NCI-H2171 treated with DMSO at 0.1 percent for 48 hours (cell line): ENCODE data around the gene PTCHD1.

Experiments used
- DNase-seq: peaks from one replicate; lab custom pipeline; 2025; lab: John Stamatoyannopoulos, UW

The PTCHD1 gene

DNA sequence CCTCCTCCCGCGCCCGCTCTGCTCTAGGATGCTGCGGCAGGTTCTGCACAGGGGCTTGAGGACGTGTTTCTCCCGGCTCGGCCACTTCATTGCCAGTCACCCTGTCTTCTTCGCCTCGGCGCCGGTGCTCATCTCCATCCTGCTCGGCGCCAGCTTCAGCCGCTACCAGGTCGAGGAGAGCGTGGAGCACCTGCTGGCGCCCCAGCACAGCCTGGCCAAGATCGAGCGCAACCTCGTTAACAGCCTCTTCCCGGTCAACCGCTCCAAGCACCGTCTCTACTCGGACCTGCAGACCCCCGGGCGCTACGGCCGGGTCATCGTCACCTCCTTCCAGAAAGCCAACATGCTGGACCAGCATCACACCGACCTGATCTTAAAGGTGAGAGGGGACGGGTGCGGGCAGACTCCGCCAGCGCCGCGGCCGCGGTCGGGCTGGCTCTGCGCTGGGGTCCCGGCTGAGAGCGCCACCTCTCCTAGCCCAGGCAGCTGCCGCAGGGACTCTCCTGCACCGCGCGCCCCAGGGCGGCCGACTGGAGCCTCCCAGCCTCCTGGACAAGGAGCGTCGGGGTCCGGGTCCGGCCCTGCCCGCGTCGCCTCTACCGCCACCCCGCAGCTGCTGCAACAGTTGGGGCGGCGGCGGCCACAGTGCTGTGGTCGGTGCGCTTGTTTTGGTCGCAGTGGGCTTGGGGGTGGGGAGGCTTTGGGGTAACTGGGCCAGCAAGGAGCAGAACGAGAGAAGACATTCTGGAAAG lies at the start of gene PTCHD1:
TSS of gene PTCHD1 (plus strand) at position 2 of the 752 bp plus-strand sequence. CDS start at position 29, 27 bp downstream.
- DNase-seq: no peak

- no peak for DNase-seq
These were observed 47.9 kb upstream of the PTCHD1 start for GRCh38 chrX:23286731-23287130.

DNA sequence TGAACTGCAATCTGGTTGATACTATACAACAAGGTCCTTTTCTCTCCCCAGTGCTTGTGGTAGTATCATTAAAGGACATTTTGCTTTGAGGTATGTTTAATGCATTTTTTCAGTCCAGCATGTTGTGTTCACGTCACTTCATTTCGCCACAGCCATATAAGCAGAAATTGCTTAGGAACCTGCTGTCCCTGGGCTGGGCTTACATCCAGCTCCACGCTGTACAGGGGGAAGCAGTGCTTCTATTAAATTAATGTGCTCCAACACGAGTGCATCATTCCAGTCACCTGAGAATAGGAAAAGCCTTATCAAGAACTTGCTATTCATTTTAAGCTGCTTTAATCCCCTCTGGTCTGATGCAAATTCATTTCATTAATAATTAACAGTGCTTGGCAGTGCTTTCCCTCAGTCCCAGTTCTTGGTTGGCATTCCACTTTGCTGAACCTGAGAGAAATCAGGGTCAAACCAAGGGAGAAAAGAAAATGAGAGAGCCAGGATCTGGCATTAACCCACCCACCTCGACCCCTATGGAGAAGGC lies 47.4 kb upstream of the PTCHD1 start:
- DNase-seq: no peak

GRCh38 chrX:23292354-23292987 lies 42.2 kb upstream of the PTCHD1 start:
- DNase-seq: no peak

DNA sequence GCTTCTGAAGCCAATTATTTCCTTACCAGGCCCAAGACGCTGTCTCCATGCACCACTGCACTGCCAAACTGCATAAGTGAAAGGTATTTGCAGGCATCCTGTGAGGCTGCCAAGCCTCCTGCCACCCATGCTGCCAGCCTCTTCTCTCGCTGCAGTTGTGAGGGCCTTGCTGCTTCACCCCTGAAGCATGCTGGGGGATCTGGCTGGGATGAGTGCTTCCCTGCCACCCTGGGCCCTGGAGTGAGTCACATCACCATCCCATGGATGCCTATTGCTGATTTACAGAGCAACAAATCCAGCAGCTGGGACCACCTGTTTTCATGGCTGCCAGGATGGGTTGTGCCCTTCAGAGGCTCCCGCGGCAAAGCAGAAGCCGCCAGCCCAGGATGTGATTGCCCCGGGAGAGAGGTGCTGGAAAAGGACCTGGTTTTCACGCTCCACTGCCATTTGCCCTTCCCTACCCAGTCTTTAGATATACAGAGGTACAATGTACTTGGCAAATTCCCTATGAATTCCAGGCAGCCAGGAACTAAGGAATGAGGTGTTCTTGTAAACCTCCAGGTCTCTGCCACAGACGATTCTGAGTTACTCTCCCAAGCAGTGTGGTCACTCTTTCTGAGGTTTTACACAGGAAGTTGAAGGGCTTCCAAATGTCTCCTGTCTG lies 41.5 kb upstream of the PTCHD1 start:
- no peak for DNase-seq

DNA sequence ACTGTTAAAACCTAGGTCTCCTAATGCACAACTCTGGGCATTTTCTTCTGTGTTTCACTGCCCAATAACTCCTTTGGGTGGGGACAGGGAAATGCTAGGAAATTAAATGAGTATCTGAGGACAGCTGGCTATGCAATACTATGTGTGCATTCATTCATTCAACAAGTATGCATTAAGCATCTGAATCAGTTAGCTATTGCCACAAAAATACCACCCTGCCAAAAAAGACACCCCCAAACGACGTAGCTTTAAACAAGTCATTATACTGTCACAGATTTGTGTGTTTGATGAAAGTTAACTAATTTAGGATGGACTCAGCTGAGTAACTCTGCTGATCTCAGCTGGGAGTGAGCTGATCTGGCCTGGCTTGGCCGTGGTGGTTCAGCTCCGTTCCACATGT lies 29.8 kb upstream of the PTCHD1 start:
- no peak for DNase-seq

- no peak for DNase-seq
These were observed 22.9 kb upstream of the PTCHD1 start for GRCh38 chrX:23311731-23312130.

DNA sequence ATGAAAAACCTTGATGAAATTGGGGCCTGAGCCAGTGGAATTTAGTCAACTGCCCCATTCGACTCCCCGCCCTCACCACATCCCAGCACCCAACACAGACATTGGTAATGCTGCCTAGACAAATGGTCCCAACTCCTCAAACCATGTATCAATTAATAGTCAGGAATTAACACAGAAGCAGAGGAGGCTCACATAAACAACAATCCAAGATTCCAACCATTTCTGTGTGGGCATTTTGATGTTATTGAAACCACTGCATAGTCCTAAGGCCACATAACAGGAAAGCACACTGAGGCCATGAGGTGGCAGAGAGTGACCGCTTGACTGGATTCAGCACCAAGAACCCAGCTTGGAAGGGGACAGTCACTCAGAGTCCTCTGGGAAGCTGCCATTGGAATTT lies 22.5 kb upstream of the PTCHD1 start:
- no peak for DNase-seq

DNA sequence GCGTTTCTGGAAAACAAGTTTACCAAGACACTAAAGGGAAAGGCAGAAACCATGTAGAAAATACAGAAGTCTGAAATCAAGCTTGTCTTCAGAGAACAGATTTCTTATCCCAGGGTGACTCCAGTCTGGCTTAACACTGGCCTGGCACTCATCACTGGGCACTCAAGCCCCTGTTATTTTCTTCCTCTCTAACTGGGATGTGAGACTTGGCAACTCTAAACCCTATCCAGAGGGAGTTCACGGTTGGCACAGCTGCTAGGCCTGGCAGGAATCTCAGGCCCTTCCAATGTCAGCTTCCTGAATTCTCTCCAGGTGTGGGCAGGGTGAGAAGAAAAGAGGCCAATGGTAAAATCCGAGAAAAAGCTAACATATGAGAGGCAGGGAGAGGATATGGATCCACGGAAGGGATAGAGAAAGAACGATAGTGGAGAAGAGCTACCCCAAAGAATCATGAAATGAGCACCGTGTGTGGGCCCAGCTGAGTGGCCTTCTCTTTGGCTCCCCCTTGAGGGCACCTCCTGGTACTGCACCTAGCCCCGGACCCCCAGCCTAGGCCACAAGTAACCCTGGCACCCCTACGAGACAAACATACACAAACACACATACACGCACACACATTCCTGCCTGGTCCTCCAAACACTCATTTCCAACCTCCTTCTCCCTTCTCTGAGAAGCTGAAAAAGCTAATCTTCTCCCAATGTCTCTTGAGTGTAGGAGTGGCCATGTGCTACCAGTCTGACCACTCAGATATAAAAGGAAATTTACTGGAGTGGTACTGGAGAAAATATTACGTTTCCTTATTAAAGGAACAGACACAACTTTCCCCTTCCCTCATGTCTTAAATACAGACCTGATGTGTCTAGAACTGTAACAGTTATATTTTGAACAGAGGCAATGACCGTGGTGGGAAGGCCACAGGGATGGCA lies 16.6 kb upstream of the PTCHD1 start:
- DNase-seq: peak; percentile 3

DNA sequence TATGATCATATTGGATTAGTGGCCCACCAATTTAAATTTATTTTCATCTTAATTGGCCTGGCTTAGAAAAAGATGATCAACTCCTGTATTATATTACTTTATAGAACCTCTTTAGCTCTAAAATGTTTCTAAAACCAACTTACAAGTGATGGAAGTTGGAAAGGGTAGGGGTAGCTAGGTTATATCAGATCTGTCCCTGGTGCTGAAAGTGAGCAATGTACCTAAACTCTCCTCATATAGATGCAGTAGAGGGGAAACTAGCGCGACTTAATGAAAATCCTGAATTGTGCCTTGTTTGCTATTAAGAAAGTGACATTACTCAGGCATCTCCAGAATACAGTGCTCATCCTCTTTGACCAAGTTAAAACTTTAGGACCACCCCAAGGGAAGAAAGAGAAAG lies 7.5 kb upstream of the PTCHD1 start:
- DNase-seq: no peak

DNA sequence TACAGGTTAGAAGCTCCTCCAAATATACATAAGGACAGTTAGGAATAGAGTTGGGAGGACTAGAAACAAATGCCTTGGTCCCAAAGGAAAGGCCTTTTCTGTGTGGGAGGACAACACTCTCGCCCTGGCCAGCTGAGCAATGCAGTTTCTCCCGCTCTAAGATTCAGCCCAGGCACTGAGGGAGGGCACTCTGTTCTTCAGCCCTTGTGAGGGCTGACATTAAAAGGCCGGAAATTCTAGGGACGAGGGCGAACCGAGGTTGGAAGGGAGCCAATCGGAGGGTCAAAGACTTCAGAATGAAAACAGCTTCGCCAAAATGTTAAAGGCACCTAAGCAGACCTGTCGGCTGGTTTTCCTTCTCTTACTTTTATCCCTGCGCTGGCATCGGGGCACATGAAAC lies 2.9 kb upstream of the PTCHD1 start:
- no peak for DNase-seq

GRCh38 chrX:23332101-23332887 lies 2.4 kb upstream of the PTCHD1 start:
- no peak for DNase-seq

- no peak for DNase-seq
These were observed 1.5 kb upstream of the PTCHD1 start for GRCh38 chrX:23332888-23333821.

DNA sequence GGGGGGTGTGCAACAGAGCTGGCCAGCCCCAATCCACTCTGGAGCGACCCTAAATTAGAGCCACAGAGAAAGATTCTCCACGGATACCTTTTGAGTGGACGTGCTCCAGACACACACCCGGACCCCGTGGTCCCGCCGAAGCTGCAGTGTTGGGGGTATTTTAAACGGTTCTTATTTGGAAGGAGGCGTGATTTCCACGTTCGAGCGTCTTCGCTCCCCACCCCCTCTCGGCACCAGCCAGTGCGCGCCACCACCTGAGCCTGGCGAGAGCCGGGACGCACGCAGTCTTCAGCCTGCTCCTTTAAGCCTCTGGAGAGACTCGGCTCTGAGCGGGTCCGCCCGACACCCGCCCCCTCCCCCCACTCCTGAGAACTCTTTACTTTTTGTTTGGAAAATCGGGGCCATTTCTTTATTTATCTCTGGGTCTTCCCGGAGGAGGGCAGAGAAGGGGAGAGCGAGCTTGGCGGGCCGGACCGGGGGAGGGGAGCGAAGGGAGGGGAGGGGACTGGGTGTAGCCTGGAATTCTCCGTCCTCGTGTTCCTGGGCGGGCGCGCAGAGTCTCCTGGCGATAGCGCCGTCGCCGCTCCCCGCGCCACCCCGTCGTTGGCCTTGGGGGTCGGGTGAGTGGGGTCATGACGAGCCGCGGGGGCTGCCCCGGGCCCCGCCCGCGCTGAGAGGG lies 668 bp upstream of the PTCHD1 start:
- DNase-seq: no peak

- DNase-seq: no peak
These were observed 165 bp upstream of the PTCHD1 start for GRCh38 chrX:23334521-23334847.

DNA sequence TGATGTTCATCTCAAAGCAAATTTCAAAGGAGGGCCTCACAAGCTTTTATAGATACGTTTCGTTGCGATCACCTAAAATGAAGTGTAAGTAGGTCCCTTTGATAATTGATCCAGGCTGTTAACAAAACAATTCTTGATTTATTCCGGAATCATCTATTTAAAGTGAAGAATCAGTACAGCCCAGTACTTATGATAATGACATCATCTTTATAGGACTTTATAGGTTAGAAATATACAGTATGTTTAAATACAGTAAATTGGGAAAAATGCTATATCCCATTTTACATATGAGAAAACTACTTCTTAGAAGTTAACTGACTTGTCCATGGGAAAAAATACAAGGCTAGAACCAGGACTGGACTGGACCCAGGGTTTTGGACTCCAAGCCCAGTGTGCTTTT lies 3.7 kb downstream of the PTCHD1 start:
- DNase-seq: no peak

GRCh38 chrX:23341452-23341851 lies 6.8 kb downstream of the PTCHD1 start:
- no peak for DNase-seq

GRCh38 chrX:23344238-23344903 lies 9.7 kb downstream of the PTCHD1 start:
- no peak for DNase-seq

DNA sequence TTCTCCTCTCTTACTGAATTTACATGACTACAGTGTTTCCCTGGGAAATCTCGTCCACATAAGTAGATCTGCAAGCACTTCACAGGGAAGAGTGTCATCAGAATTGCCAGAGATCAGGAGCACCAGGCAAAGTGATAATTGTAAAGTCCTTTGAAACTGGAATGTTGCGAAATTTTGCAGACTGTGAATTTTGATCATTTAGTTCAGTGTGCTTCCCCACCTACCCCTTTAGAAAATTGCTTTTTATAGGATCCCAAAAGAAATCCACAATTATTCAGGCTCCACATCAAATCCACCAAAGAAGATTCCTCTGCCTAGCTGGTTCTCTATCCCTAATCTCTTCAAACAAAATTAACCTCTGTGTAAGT lies 10.2 kb downstream of the PTCHD1 start:
- DNase-seq: no peak
